Activated T-cell treated with anti-CD3 and anti-CD28 coated beads for 48 hours (primary cell): ENCODE results near the gene SLC6A12.

ENCODE experiments used
- DNase-seq: peaks from one replicate; pipeline ENCODE4 v3.0.0-alpha.2; 2020; ENCODE audit warnings: low read depth

The SLC6A12 gene

DNA sequence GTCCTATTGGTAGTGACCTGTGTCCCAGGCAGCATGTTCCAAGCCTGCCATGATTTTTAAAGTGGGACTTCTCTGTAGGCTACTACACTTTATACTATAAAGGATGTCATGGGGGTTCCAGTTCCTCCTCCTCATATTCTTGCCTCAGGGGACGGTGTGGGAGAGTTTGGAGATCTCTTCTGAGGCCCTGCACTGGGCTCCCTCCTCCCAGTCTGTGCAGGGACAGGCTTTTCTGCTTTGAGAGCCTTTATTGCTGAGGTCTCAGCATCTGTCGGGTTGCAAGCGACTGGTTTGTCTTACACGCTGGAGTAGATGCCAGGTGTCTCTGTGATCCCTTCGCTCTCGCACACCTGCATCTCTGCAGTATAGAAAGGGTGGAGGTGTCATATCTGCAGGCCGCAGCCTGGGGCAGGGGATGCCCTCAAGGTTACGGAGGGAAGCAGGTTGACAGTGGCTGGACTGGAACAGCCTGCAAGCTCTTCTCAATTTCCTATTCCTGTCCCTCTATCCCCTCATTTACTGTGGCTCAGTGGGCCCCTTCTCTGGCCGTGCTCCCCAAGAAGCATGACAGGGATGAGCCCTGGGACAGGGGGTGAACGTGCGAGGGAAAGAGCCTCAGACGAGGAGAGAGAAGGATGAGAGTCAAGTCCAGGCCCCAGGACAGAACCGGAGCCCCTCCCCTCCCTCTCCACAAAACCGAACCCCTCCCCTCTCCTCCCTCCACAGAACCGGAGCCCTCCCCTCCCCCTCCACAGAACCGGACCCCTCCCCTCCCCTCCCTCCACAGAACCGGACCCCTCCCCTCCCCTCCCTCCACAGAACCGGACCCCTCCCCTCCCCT is 51.3 kb downstream of the SLC6A12 start:
- no peak for DNase-seq

DNA sequence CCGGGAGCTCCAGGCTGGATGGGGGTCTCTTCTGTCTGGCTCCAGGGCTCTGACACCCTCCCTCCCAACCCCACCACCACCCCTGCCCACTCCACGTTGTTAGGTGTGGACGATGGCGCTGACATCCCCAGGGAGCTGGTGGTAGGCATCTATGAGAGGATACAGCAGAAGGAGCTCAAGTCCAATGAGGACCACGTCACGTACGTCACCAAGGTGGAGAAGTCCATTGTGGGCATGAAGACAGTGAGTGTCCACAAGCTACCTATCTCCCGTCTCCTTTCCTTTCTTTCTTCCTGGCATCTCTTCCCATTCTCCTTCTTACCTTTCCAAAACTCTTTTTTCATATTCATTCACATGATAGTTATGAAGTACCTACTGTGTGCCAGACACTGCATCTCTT is 52.1 kb downstream of the SLC6A12 start:
- DNase-seq, result no peak

DNA sequence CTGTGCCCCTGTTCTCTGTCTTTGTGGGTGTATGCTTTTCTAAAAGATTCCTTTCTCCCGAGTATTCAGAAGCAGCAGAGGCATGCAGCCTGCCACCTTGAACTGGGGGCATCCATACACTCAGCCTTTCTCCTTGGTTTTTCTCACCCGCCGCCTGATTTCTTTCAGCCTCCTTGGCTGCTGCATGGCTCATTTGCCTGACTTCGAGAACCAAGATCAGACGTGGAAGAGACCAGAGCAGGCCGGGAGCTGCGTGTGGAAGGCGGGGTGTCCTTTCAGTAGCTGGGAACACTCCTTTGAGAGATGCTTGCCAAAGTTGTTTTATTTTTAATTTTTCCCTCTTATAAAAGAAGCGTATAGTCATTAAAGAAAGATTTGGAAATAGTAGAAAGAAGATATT is 53.1 kb downstream of the SLC6A12 start:
- DNase-seq, result no peak

DNA sequence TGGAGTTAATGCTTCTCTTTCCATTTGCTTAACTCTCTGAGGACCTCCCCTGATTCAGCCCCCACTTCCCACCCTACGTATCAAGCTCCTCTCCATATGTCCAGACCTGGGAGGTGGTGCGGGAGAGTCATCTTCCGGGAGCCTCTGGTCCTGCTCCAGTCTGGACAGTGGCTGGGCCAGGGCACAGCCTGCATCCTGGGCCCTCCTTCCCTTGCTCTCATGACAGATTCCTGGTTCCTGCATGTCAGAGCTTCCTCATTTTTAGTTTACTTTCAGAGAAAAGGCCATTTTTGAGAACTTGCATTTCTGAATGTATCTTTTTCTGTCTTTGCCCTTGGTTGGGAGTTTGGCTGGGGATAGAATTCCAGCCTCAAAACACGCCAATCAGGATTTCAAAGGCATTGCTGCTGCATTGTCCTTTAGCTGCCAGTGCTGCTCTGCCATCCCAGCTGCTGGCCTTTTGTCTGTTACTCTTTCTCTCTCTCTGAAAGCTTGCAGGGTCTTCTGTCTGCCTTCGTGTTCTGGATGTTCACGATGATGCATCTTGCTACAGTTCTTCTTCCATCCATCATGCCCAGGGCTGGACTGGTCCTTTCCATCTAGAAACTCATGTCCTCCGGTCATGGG is 54.7 kb downstream of the SLC6A12 start:
- no peak for DNase-seq

DNA sequence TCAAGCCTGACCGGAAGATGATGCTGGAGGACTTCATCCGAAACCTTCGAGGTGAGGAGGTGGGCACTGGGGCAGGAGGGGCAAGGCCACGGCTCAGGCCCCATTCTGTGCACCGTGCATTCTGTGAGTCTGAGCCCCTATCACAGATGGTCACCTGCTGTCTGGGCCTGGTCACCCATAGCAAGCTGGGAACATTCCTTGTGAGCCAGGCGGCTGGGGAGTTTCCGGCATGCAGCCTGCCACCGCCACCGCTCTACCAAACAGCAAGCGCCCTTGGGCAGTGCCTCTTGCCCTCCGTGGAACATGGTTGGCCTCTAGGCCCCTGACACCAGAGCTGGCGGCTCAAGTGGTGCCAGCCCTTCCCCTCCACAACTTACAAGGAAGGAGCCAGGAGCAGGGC is 56.3 kb downstream of the SLC6A12 start:
- DNase-seq, result no peak

DNA sequence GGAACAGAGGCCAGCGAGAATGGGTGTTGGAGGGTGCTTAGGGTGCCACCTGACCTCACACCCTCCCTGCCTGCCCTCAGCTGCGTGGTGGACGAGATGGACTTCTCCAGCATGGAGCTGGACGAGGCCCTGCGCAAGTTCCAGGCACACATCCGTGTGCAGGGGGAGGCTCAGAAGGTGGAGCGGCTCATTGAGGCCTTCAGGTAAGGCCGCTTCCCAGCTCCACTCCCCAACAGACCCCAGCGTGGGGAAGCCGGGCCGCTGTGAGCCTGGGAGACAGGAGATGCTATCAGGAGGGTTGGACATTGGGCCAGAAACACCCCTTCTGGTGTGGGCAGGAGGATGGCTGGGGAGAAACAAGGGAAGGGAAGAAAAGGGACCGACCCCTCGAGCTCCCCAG is 57.0 kb downstream of the SLC6A12 start:
- no peak for DNase-seq

DNA sequence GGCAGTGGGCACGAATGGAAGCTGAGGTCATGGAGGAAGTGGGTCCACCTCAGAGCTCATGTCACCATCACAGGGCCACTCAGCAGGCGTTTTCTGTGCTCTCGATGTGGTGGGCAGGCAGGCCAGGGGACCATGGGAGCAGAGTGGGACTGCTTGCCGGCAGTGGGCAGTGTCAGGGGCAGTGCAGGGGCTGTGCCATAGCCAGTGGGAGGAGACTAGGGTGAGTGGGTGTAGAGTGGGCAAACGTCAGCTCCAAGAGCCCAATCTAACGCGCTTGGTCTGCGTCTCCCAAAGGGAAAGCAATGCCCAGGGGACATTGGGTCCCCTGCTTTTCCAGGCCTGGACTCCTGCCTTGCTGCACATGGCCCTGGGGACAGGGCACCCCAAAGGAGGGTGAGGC is 58.3 kb downstream of the SLC6A12 start:
- no peak for DNase-seq

DNA sequence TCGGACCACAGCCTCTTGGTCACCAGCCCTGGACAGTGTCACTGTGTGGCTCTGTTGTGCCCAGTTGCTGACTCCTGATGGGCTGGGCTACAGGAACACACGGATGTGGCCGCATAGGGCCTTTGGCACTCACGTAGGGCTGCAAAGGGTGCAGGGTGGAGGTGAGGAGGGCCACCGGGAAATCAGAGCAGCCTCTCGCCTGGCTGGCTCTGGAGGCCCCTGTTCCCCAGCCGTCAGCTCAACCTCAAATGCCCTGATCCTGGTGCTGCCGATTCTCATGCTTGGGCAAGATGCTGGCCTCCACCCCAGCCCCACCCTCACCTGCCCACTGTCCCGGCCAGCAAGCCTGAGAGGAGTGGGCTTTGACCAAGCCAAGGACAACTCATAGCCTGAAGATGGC is 59.0 kb downstream of the SLC6A12 start:
- DNase-seq, result no peak

DNA sequence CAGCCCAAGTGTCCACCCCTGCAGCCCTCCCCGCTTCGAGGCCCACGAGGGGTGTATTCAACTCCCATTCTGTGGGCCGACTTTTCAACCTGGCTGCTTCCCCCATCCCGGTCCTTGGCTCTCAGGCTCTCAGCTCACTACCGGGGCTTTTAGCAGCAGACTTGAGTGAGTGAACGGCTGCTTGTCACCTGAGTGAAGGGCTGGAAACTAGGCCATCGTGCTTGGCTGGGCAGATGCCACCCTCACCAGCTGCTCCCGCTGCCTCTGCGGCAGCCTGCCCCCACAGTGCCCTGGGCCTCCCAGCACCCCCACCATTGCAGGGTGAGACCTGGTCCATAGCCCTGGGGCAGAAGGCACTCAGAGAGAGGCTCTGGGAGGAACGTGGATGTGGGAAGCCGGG is 59.9 kb downstream of the SLC6A12 start:
- no peak for DNase-seq

DNA sequence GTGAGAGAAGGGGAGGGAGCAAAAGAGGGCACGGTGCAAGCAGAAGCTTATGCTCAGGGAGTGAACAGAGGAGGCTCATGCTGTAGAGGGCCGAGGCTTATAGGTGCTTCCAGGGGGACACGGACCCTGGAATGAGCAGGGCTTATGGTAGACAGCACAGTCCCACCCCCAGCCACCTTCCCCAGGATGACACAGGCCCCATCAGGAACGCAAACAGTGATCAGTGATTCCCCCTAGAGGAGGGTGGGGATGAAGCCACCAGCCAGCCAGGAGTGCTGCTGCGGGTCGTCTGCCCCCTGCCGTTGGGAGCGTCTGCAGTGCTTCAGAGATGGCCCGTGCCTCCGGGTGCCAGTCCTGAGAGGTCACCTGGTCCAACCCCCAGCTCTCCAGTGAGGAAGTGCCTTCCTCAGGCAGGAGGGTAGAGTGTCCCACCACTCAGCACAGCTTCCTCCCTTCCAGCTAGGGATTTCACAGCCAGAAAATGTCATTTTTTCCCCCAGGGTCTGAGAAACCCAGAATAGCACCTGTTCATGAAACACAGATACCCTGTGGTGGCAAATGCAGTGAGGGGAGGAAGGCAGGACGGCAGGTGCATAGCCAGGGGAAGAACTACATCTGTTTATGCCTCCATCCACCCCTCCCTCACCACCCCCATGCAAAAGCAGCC is 60.7 kb downstream of the SLC6A12 start:
- peak; percentile 59 for DNase-seq

DNA sequence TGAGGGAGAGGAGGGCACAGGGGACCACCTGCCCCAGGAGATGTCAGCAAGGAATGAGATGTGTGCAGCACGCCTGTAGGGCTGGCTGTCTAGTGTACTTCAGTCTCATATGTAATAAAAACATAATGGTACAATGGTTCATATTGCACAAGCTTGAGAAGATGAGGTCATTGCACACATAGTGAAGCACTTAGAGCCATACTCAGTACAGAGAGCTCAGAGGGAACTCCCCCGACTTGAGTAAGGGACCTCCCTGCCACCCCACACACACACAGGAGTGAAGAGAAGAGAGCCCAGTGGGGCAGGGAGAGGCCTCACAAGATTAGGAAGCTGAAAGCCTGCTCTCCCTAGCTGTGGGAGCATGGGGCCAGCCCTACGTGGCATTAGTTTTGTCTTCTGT is 61.5 kb downstream of the SLC6A12 start:
- DNase-seq, result no peak

DNA sequence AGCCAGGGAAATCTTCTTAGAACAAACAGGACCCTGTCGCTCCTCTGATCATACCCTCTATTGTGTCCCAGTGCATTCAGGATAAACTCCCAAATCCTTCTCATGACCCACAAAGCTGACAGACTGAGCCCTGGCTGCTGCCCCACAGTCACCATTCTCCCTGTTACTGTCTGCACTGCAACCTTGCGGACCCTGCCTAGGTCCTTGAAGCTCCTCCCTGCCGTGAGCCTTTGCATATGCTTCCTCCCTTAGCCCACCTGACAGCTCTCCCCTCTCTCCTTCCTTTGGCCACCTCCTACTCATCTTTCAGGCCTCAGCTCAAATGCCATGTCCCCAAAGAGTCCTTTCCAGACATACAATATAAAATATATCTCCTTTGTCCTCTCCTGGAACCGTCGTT is 62.4 kb downstream of the SLC6A12 start:
- DNase-seq, result no peak

DNA sequence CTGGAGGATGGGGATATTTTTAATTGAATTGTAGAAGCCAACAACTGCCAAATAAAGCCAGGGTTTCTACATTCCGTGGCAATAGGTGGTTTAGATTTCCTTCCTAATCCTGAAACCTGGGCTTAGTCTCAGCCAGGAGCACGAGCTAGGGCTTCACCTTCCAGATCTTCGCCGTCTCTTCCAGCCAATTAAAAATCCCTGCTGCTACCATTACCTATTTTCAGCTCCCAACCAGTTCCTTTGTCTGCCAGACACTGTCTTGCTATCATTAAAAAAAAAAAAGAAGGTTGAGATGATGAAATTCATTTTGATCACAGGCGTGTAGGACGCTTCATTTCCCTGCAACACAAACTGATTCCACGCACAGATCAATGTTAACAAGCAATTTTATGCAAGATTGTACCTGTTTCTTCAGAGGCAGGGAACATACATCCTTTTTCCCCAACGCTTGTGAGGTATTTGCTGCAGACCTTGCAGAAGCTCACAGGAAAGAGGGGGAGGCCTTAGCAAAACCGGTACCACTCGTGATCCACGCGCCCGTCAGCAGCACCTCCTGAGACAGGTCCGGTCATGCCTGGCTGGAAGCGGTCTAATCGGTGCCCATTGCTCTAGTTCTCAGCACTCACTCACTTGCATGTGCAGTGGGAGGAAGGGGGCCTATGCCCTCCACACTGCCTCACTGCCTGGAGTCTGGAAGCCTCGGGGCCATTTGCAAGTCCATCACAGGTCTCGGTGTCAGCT is 65.1 kb downstream of the SLC6A12 start:
- no peak for DNase-seq

DNA sequence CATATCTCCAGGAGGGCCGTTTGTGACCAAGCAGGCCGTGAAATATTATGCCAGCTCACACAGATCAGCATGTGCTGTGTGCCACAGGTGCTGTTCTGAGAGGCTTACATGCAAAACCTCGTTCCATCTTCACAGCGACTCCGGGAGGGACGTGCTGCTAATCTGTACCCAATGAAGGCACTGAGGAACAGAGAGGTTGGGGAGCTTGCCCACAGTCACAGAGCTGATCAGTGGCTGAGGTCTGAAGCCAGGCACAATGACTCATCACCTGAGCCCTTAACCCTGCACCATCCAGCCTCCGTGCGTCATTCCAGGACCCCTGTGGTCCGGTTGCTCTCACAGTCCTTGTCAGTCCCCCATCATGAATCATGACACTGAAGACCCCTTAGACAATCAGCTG is 66.7 kb downstream of the SLC6A12 start:
- DNase-seq, result no peak

DNA sequence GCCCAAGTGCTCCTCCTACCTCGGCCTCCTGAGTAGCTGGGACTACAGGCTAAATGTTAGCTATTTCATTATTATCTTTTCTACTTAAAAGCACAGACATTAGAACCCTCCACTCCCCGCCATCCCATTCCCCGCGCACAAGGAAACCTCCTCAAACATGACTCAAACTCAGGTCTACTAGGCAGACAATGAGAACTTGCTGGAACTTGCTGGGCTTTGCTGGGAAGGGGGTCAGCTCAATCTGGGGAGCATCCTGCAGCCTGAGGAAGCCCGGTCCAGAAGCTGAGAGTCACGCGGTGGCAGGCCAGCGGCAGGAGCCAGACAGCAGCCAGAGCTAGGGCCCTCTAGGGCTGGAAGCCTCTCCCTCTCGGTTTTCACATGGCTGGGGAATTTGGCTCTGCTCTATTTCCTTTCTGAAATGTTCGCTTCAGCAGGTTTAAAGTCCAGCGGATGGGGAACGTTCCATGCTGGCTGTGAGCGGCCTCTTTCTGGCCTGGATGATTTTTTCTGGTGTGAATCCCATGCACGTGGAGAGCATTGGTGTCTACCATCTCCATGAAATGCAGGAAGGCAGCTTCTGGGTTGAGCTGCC is 68.5 kb downstream of the SLC6A12 start:
- DNase-seq, result no peak

DNA sequence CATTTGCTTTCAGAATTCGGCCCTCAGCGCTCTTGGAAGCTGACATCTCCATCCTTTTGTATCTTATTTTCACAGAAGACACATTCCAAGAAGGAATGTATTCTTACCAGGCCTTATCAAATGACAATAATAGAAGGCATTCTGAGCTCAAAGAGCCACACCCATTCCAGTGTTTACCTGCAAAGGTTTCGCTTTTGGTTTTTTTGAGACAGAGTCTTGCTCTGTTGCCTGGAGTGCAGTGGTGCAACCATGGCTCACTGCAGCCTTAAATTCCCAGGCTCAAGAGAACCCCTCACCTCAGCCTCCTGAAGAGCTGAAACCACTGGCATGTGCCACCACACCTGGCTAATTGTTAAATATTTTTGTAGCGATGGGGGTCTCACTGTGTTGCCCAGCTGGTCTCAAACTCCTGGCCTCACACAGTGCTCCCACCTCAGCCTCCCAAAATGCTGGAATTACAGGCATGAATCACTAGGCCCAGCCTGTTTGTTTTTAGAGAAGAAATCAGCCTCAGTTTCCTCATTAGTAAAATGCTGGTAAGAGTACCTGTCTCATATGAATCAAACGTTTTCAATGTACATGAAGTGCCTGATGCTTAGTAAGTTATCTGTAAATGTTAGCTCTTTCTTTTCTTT is 69.2 kb downstream of the SLC6A12 start:
- no peak for DNase-seq

DNA sequence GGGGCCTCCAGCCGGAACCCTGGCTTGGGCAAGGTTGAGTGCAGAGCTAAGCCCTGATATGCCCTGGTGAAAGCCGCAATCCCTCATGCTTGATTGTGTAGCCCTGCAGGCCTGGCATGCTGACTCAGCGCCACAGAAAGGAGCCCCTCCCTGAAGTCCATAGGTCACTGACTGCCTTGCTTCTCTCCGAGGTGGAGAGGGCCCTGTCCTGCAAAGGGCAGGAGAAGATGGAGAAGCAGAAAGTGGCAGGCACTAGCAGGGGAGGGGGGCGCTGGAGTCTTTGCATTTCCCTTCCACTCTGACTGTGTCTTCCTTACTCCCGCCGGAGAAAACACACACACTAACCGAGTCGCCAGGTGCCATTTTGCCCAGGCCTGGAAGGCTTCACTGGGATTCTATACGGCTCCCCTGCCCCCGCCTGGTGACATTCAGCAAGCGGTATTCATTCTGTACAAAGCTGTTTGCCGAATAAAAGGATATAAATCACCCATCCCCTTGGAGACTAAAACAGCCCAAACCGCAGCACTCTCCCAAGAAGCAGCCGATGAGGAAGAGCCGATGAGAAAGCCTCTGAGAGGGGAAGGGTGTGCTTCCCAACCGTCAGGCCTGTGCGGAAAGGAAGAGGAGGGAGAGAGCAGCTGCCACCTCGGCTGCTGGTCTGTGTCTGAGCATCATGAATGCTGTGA is 69.8 kb downstream of the SLC6A12 start:
- no peak for DNase-seq

DNA sequence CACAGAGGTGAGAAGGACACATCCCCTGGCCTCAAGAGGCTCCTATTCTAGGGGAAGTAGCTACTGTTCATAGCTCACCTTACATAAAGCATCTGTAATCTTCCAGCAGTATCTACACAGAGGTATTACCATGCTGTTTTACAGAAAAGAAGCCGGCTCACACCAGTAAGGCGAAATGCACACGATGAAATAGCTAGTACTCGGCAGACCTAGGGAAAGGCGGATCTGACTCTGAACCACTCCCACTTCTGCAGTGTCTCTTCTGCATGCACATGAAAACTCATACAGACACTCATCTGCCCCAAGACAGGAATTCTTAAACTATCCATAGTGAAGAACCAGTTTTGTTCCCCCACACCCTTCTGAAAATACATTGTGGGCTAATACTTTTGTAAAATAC is 73.8 kb downstream of the SLC6A12 start:
- DNase-seq, result no peak
